Progenitor cell of endocrine pancreas (in vitro differentiated cells): ENCODE measurements around the gene FBXO45. TPM values are rescaled to one million over a fixed set of nuclear protein-coding genes. Genes with fewer than 3 reads are reported as not detected.
"Not testable (repeated sequence)": the region's sequence is repeated elsewhere in the genome, so short reads cannot be mapped to it uniquely, and the experiment has no call there.

Source experiments
- DNase-seq: peaks from one replicate; pipeline ENCODE4 v3.0.0; 2021; ENCODE audit warnings: low spot score; ENCODE audit not compliant: unreplicated experiment
- H3K27ac Mint-ChIP-seq: 2 replicates; pipeline ENCODE4 v1.8.0; 2021; ENCODE audit warnings: mild to moderate bottlenecking, moderate library complexity, mixed read lengths
- H3K27me3 Mint-ChIP-seq: 2 replicates; pipeline ENCODE4 v1.8.0; 2021; ENCODE audit warnings: mixed read lengths
- H3K36me3 Mint-ChIP-seq: 2 replicates; pipeline ENCODE4 v1.8.0; 2022; ENCODE audit warnings: mixed read lengths; ENCODE audit not compliant: insufficient read depth
- H3K4me1 Mint-ChIP-seq: 2 replicates; pipeline ENCODE4 v1.8.0; 2021; ENCODE audit warnings: low read depth, mixed read lengths
- H3K4me3 Mint-ChIP-seq: 2 replicates; pipeline ENCODE4 v1.8.0; 2021; ENCODE audit warnings: low read depth, mild to moderate bottlenecking, moderate library complexity, mixed read lengths
- H3K9me3 Mint-ChIP-seq: 2 replicates; pipeline ENCODE4 v1.8.0; 2021; ENCODE audit warnings: low read depth, mixed read lengths
- total RNA-seq: library from RNA; stranded (reverse); gene quantifications from 2 replicates; pipeline ENCODE4 v1.2.1, GENCODE V29; 2021
- TF ChIP-seq, protein P1 (sequence below): fragments of 200-600 bp; sonication (generic); IDR thresholded peaks from one replicate; pipeline ENCODE4 v1.5.0; 2021; ENCODE audit warnings: antibody characterized with exemption, mild to moderate bottlenecking; ENCODE audit not compliant: unreplicated experiment

Gene FBXO45
- total RNA-seq, 1 donor from 2014 or later, result 13.1 TPM

- TF ChIP-seq, protein P1, sequence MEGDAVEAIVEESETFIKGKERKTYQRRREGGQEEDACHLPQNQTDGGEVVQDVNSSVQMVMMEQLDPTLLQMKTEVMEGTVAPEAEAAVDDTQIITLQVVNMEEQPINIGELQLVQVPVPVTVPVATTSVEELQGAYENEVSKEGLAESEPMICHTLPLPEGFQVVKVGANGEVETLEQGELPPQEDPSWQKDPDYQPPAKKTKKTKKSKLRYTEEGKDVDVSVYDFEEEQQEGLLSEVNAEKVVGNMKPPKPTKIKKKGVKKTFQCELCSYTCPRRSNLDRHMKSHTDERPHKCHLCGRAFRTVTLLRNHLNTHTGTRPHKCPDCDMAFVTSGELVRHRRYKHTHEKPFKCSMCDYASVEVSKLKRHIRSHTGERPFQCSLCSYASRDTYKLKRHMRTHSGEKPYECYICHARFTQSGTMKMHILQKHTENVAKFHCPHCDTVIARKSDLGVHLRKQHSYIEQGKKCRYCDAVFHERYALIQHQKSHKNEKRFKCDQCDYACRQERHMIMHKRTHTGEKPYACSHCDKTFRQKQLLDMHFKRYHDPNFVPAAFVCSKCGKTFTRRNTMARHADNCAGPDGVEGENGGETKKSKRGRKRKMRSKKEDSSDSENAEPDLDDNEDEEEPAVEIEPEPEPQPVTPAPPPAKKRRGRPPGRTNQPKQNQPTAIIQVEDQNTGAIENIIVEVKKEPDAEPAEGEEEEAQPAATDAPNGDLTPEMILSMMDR, result no peak
- Mint-ChIP-seq H3K27ac (peak overlapping the region; percentile 22), H3K9me3 (no peaks in the 10 kb centered on the region), H3K4me3 (no peak overlapping the region), H3K36me3 (no peaks in the 10 kb centered on the region), H3K4me1 (no peaks in the 10 kb centered on the region), H3K27me3 (no peaks in the 10 kb centered on the region)
- no peak for DNase-seq
These were observed 21.8 kb downstream of the FBXO45 start for GRCh38 chr3:196590279-196590678.

DNA sequence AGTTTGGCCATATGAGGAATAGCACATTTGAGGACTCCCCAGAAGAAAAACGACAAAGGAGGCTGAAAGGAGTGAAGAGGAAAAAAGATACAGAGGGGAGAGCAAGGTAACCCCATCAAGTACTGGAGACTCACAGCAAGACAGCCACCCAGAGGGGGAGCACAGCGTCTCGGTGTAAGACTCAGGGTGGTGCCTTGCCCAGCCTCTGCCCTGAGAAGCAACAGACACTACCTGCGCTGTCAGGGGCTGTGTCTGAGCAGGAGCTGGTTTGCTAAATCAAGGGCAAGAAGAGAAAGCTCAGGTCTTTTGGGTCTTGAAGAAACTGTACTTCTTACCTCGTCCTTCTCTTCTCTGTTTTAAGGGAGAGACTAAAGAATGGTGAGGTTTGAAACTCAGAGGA, 27.9 kb downstream of the FBXO45 start:
- Mint-ChIP-seq H3K4me1 (no peaks in the 10 kb centered on the region), H3K27me3 (peaks cover 9% of the 10 kb centered on the region), H3K36me3 (no peaks in the 10 kb centered on the region), H3K9me3 (no peaks in the 10 kb centered on the region), H3K4me3 (no peak overlapping the region), H3K27ac (no peak overlapping the region)
- TF ChIP-seq, protein P1, result no peak
- no peak for DNase-seq

GRCh38 chr3:196597971-196598733, 29.7 kb downstream of the FBXO45 start:
- H3K9me3 Mint-ChIP-seq, DNase-seq, H3K27ac Mint-ChIP-seq, H3K36me3 Mint-ChIP-seq, H3K4me1 Mint-ChIP-seq, H3K4me3 Mint-ChIP-seq: not testable (repeated sequence)
- H3K27me3 Mint-ChIP-seq, result peaks cover 10% of the 10 kb centered on the region

DNA sequence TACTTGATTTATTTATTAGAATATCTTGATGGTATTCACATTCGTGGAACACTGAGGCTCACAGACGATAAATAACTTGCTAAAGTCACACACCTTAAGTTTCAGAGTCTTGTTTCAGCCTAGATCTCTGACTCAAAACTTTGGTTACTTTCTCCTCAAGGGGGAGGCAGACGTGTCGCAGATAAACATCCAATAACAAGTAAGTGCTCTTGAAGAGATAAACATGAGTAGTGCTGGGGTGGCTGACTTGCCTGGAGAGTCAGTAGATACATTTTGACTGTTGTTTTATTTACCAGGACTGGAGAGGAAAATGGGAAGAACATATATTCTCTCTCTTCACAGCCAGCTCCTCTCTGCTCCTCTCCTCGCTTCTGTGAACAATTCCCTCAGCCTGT, 31.3 kb downstream of the FBXO45 start:
- Mint-ChIP-seq H3K9me3 (no peaks in the 10 kb centered on the region), H3K27me3 (peaks cover 10% of the 10 kb centered on the region), H3K27ac (no peak overlapping the region), H3K36me3 (no peaks in the 10 kb centered on the region), H3K4me1 (no peaks in the 10 kb centered on the region), H3K4me3 (no peak overlapping the region)
- TF ChIP-seq, protein P1, result no peak
- DNase-seq, result no peak

GRCh38 chr3:196600359-196600758, 31.9 kb downstream of the FBXO45 start:
- Mint-ChIP-seq H3K9me3 (no peaks in the 10 kb centered on the region), H3K4me1 (no peaks in the 10 kb centered on the region), H3K27me3 (peaks cover 10% of the 10 kb centered on the region), H3K4me3 (no peak overlapping the region), H3K36me3 (no peaks in the 10 kb centered on the region), H3K27ac (no peak overlapping the region)
- TF ChIP-seq, protein P1, result no peak
- DNase-seq, result no peak

- DNase-seq, result no peak
- H3K27ac Mint-ChIP-seq, result no peak overlapping the region
- H3K27me3 Mint-ChIP-seq, result peaks cover 5% of the 10 kb centered on the region
- no peak overlapping the region for H3K4me3 Mint-ChIP-seq
- no peaks in the 10 kb centered on the region for H3K9me3 Mint-ChIP-seq
- TF ChIP-seq, protein P1, result no peak
- H3K36me3 Mint-ChIP-seq, result no peaks in the 10 kb centered on the region
- H3K4me1 Mint-ChIP-seq, result no peaks in the 10 kb centered on the region
These were observed 34.2 kb downstream of the FBXO45 start for GRCh38 chr3:196602673-196603072.
